NCI-H187 treated with DMSO at 0.1 percent for 48 hours (cell line): Measurements from ENCODE around the gene PKIG.

Experiments
- DNase-seq: peaks from one replicate; lab custom pipeline; 2025; lab: John Stamatoyannopoulos, UW

The PKIG gene

GRCh38 chr20:44619294-44619693 lies 36.9 kb downstream of the PKIG start:
- DNase-seq = no peak

GRCh38 chr20:44620030-44620429 lies 37.7 kb downstream of the PKIG start:
- DNase-seq = no peak

- DNase-seq = no peak
Observed at GRCh38 chr20:44621325-44621724, 38.9 kb downstream of the PKIG start.

GRCh38 chr20:44621939-44622338 lies 39.6 kb downstream of the PKIG start:
- no peak for DNase-seq

GRCh38 chr20:44622501-44623270 lies 40.3 kb downstream of the PKIG start:
- DNase-seq = no peak

- no peak for DNase-seq
Observed at GRCh38 chr20:44624152-44624551, 41.8 kb downstream of the PKIG start.

- no peak for DNase-seq
Observed at GRCh38 chr20:44624743-44625271, 42.4 kb downstream of the PKIG start.

GRCh38 chr20:44625361-44625760 lies 43.0 kb downstream of the PKIG start:
- DNase-seq = no peak

- DNase-seq = no peak
Observed at GRCh38 chr20:44626278-44626677, 43.9 kb downstream of the PKIG start.

GRCh38 chr20:44627364-44628010 lies 45.1 kb downstream of the PKIG start:
- DNase-seq = no peak

- no peak for DNase-seq
Observed at GRCh38 chr20:44629017-44629385, 46.6 kb downstream of the PKIG start.

GRCh38 chr20:44629542-44629941 lies 47.2 kb downstream of the PKIG start:
- no peak for DNase-seq

GRCh38 chr20:44630297-44630696 lies 47.9 kb downstream of the PKIG start:
- no peak for DNase-seq

- DNase-seq = no peak
Observed at GRCh38 chr20:44632103-44632752, 49.8 kb downstream of the PKIG start.

- DNase-seq = no peak
Observed at GRCh38 chr20:44633187-44633810, 50.9 kb downstream of the PKIG start.

GRCh38 chr20:44633872-44634600 lies 51.7 kb downstream of the PKIG start:
- DNase-seq = no peak

- no peak for DNase-seq
Observed at GRCh38 chr20:44635877-44636276, 53.5 kb downstream of the PKIG start.

- no peak for DNase-seq
Observed at GRCh38 chr20:44637042-44637441, 54.7 kb downstream of the PKIG start.

GRCh38 chr20:44637522-44638372 lies 55.4 kb downstream of the PKIG start:
- no peak for DNase-seq

- no peak for DNase-seq
Observed at GRCh38 chr20:44640522-44640921, 58.1 kb downstream of the PKIG start.

GRCh38 chr20:44641325-44641724 lies 58.9 kb downstream of the PKIG start:
- no peak for DNase-seq
